Rectal smooth muscle tissue (tissue), 1 donor: ENCODE measurements around the gene MYMK.

Source experiments
- H3K27ac ChIP-seq: one replicate; pipeline ENCODE4 v1.7.0; 2013; ENCODE audit warnings: low read depth, low read length, inconsistent platforms
- H3K27me3 ChIP-seq: one replicate; pipeline ENCODE4 v1.7.0; 2013; ENCODE audit warnings: low read length; ENCODE audit not compliant: control insufficient read depth, insufficient read depth
- H3K36me3 ChIP-seq: one replicate; pipeline ENCODE4 v1.7.0; 2013; ENCODE audit warnings: low read length; ENCODE audit not compliant: control insufficient read depth, insufficient read depth
- H3K4me1 ChIP-seq: one replicate; pipeline ENCODE4 v1.7.0; 2013; ENCODE audit warnings: low read length; ENCODE audit not compliant: control insufficient read depth, insufficient read depth
- H3K4me3 ChIP-seq: one replicate; pipeline ENCODE4 v1.7.0; 2013; ENCODE audit warnings: low read length
- H3K9ac ChIP-seq: one replicate; pipeline ENCODE4 v1.7.0; 2013; ENCODE audit warnings: low read length

MYMK gene

GRCh38 chr9:133538851-133539833 lies 14.4 kb upstream of the MYMK start:
- no peak overlapping the region for H3K9ac ChIP-seq
- H3K4me1 ChIP-seq: no peaks in the 10 kb centered on the region
- no peaks in the 10 kb centered on the region for H3K36me3 ChIP-seq
- H3K27ac ChIP-seq: no peak overlapping the region
- H3K4me3 ChIP-seq: peak overlapping the region; percentile 47
- H3K27me3 ChIP-seq: no peaks in the 10 kb centered on the region

GRCh38 chr9:133538176-133538575 lies 13.4 kb upstream of the MYMK start:
- no peak overlapping the region for H3K27ac ChIP-seq
- H3K4me3 ChIP-seq: no peak overlapping the region
- no peak overlapping the region for H3K9ac ChIP-seq
- H3K4me1 ChIP-seq: no peaks in the 10 kb centered on the region
- no peaks in the 10 kb centered on the region for H3K36me3 ChIP-seq
- H3K27me3 ChIP-seq: no peaks in the 10 kb centered on the region

GRCh38 chr9:133537257-133537656 lies 12.5 kb upstream of the MYMK start:
- Histone ChIP-seq H3K4me1 (no peaks in the 10 kb centered on the region), H3K4me3 (no peak overlapping the region), H3K27me3 (no peaks in the 10 kb centered on the region)

GRCh38 chr9:133536536-133536935 lies 11.8 kb upstream of the MYMK start:
- Histone ChIP-seq H3K27ac (no peak overlapping the region), H3K4me3 (no peak overlapping the region), H3K9ac (no peak overlapping the region)

More at GRCh38 chr9:133537257-133537656, 12.5 kb upstream of the MYMK start:
- no peak overlapping the region for H3K27ac ChIP-seq
- H3K9ac ChIP-seq: no peak overlapping the region
- no peaks in the 10 kb centered on the region for H3K36me3 ChIP-seq

GRCh38 chr9:133536080-133536479 lies 11.3 kb upstream of the MYMK start:
- no peaks in the 10 kb centered on the region for H3K27me3 ChIP-seq
- no peak overlapping the region for H3K4me3 ChIP-seq
- H3K27ac ChIP-seq: no peak overlapping the region
- no peaks in the 10 kb centered on the region for H3K4me1 ChIP-seq
- no peaks in the 10 kb centered on the region for H3K36me3 ChIP-seq
- no peak overlapping the region for H3K9ac ChIP-seq

More at GRCh38 chr9:133536536-133536935, 11.8 kb upstream of the MYMK start:
- H3K27me3 ChIP-seq: no peaks in the 10 kb centered on the region
- H3K4me1 ChIP-seq: no peaks in the 10 kb centered on the region
- H3K36me3 ChIP-seq: no peaks in the 10 kb centered on the region

- H3K9ac ChIP-seq: no peak overlapping the region
- no peaks in the 10 kb centered on the region for H3K4me1 ChIP-seq
- H3K27ac ChIP-seq: no peak overlapping the region
- H3K27me3 ChIP-seq: no peaks in the 10 kb centered on the region
- H3K4me3 ChIP-seq: no peak overlapping the region
- H3K36me3 ChIP-seq: no peaks in the 10 kb centered on the region
Measured at GRCh38 chr9:133535306-133535877, 10.6 kb upstream of the MYMK start.

GRCh38 chr9:133534346-133535291 lies 9.9 kb upstream of the MYMK start, which contains the start of gene ADAMTSL2:
TSS of gene ADAMTSL2 (plus strand) at chr9:133534704. CDS start at chr9:133536713, 2,009 bp downstream.
- no peaks in the 10 kb centered on the region for H3K27me3 ChIP-seq
- no peak within 1 kb of the TSS for H3K9ac ChIP-seq
- peak within 1 kb of the TSS; percentile 46 for H3K27ac ChIP-seq
- peak within 1 kb of the TSS; percentile 49 for H3K4me3 ChIP-seq
- H3K36me3 ChIP-seq: no peaks in the 10 kb centered on the region
- no peaks in the 10 kb centered on the region for H3K4me1 ChIP-seq

- no peak overlapping the region for H3K4me3 ChIP-seq
- H3K27me3 ChIP-seq: no peaks in the 10 kb centered on the region
- no peak overlapping the region for H3K9ac ChIP-seq
- no peaks in the 10 kb centered on the region for H3K4me1 ChIP-seq
- H3K36me3 ChIP-seq: no peaks in the 10 kb centered on the region
- peak overlapping the region; percentile 46 for H3K27ac ChIP-seq
Measured at GRCh38 chr9:133533857-133534256, 9.1 kb upstream of the MYMK start.

GRCh38 chr9:133532937-133533668 lies 8.3 kb upstream of the MYMK start:
- no peak overlapping the region for H3K27ac ChIP-seq
- no peak overlapping the region for H3K4me3 ChIP-seq
- H3K4me1 ChIP-seq: peaks cover 7% of the 10 kb centered on the region
- peaks cover 4% of the 10 kb centered on the region for H3K27me3 ChIP-seq
- H3K36me3 ChIP-seq: no peaks in the 10 kb centered on the region
- no peak overlapping the region for H3K9ac ChIP-seq

GRCh38 chr9:133531293-133531692 lies 6.5 kb upstream of the MYMK start:
- Histone ChIP-seq H3K27me3 (peaks cover 4% of the 10 kb centered on the region), H3K36me3 (no peaks in the 10 kb centered on the region), H3K4me1 (peaks cover 20% of the 10 kb centered on the region), H3K9ac (no peak overlapping the region), H3K4me3 (no peak overlapping the region), H3K27ac (no peak overlapping the region)

- peaks cover 4% of the 10 kb centered on the region for H3K27me3 ChIP-seq
- H3K4me1 ChIP-seq: peaks cover 20% of the 10 kb centered on the region
Measured at GRCh38 chr9:133529874-133530273, 5.1 kb upstream of the MYMK start.

More at GRCh38 chr9:133529874-133530273, 5.1 kb upstream of the MYMK start:
- H3K36me3 ChIP-seq: no peaks in the 10 kb centered on the region
- no peak overlapping the region for H3K9ac ChIP-seq
- H3K27ac ChIP-seq: no peak overlapping the region
- no peak overlapping the region for H3K4me3 ChIP-seq
